Stimulated activated memory B cell treated with anti-CD40 and anti-IgM and Interleukin-4, amounts not matched to agents 10 μg/mL and 1 μg/mL and 100 μg/mL, for 72 hours (primary cell): ENCODE measurements around the gene PDE8A.
A peak's percentile ranks its signal among the peaks of the same experiment; 100 is the strongest.
"Not testable (repeated sequence)": the region's sequence is repeated elsewhere in the genome, so short reads cannot be mapped to it uniquely, and the experiment has no call there.

ENCODE experiments used
- ATAC-seq: fragments of 150-1000 bp; cut with Tn5 transposase; 2 replicates; pipeline ENCODE4 v1.10.0; 2021
- H3K27ac Mint-ChIP-seq: one replicate; pipeline ENCODE4 v1.8.0; 2022; ENCODE audit warnings: mild to moderate bottlenecking, mixed read lengths
- H3K27me3 Mint-ChIP-seq: one replicate; pipeline ENCODE4 v1.8.0; 2022; ENCODE audit warnings: mixed read lengths
- H3K36me3 Mint-ChIP-seq: one replicate; pipeline ENCODE4 v1.8.0; 2022; ENCODE audit warnings: mixed read lengths
- H3K4me1 Mint-ChIP-seq: one replicate; pipeline ENCODE4 v1.8.0; 2022; ENCODE audit warnings: mixed read lengths
- H3K4me3 Mint-ChIP-seq: one replicate; pipeline ENCODE4 v1.8.0; 2022; ENCODE audit warnings: mild to moderate bottlenecking, moderate library complexity, mixed read lengths
- H3K9me3 Mint-ChIP-seq: one replicate; pipeline ENCODE4 v1.8.0; 2022; ENCODE audit warnings: mixed read lengths

The PDE8A gene

GRCh38 chr15:85009435-85009834, 27.8 kb downstream of the PDE8A start:
- Mint-ChIP-seq H3K36me3 (no peaks in the 10 kb centered on the region), H3K9me3 (no peaks in the 10 kb centered on the region), H3K27me3 (no peaks in the 10 kb centered on the region), H3K4me3 (no peak overlapping the region), H3K4me1 (peaks cover 62% of the 10 kb centered on the region), H3K27ac (peak overlapping the region; percentile 84)
- ATAC-seq: no peak

DNA sequence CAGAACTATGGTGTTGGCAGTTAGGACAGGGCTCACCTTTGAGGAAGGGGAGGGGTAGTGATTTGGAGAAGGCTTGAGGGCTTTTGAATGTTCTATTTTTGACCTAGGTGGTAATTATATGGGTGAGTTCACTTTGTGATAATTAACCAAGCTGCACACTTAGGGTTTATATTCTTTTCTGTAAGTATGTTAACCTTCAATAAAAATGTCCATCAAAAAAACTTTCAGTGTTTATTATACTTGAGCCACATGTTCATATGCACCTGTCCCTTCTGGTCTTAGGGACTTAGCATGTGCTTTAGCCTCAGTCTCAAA, 28.4 kb downstream of the PDE8A start:
- Mint-ChIP-seq H3K4me1 (peaks cover 62% of the 10 kb centered on the region), H3K36me3 (no peaks in the 10 kb centered on the region), H3K27me3 (no peaks in the 10 kb centered on the region), H3K27ac (peak overlapping the region; percentile 84), H3K4me3 (no peak overlapping the region), H3K9me3 (no peaks in the 10 kb centered on the region)
- ATAC-seq: peak; percentile 20

- Mint-ChIP-seq H3K27ac (peak overlapping the region; percentile 84), H3K27me3 (no peaks in the 10 kb centered on the region), H3K4me3 (peak overlapping the region; percentile 5), H3K36me3 (no peaks in the 10 kb centered on the region), H3K9me3 (no peaks in the 10 kb centered on the region), H3K4me1 (peaks cover 67% of the 10 kb centered on the region)
- peak; percentile 78 for ATAC-seq
Observed at GRCh38 chr15:85010386-85011159, 28.9 kb downstream of the PDE8A start.

DNA sequence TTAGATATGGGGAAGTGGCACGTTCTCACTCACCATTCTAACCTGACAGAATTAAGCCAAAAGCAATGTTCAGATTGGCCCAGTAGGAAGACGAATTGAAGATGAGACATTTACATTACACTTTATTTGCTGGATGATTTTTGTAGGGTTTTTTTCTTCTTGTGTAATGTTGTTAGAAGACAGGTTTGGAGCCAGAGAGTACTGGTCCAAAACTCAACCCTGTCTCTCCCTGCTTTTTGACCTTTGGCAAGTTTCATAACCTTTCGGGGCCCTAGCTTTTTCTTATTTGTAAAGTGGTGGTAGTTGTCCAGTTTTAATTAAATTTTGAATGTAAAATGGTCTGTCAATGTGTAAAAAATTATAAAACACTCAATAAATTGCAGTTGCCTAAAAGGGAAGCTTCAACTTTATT, 29.5 kb downstream of the PDE8A start:
- peaks cover 73% of the 10 kb centered on the region for H3K4me1 Mint-ChIP-seq
- H3K4me3 Mint-ChIP-seq: peak overlapping the region; percentile 5
- ATAC-seq: peak; percentile 68
- no peaks in the 10 kb centered on the region for H3K9me3 Mint-ChIP-seq
- no peaks in the 10 kb centered on the region for H3K36me3 Mint-ChIP-seq
- no peaks in the 10 kb centered on the region for H3K27me3 Mint-ChIP-seq
- H3K27ac Mint-ChIP-seq: peak overlapping the region; percentile 84

GRCh38 chr15:85011724-85012123, 30.1 kb downstream of the PDE8A start:
- not testable (repeated sequence) for H3K27ac Mint-ChIP-seq, H3K4me3 Mint-ChIP-seq, H3K9me3 Mint-ChIP-seq, H3K27me3 Mint-ChIP-seq, ATAC-seq, H3K36me3 Mint-ChIP-seq
- peaks cover 74% of the 10 kb centered on the region for H3K4me1 Mint-ChIP-seq

GRCh38 chr15:85013785-85014184, 32.1 kb downstream of the PDE8A start:
- H3K27me3 Mint-ChIP-seq: no peaks in the 10 kb centered on the region
- ATAC-seq: no peak
- no peaks in the 10 kb centered on the region for H3K9me3 Mint-ChIP-seq
- H3K36me3 Mint-ChIP-seq: peaks cover under 1% of the 10 kb centered on the region
- peaks cover 60% of the 10 kb centered on the region for H3K4me1 Mint-ChIP-seq
- peak overlapping the region; percentile 49 for H3K27ac Mint-ChIP-seq
- H3K4me3 Mint-ChIP-seq: no peak overlapping the region

DNA sequence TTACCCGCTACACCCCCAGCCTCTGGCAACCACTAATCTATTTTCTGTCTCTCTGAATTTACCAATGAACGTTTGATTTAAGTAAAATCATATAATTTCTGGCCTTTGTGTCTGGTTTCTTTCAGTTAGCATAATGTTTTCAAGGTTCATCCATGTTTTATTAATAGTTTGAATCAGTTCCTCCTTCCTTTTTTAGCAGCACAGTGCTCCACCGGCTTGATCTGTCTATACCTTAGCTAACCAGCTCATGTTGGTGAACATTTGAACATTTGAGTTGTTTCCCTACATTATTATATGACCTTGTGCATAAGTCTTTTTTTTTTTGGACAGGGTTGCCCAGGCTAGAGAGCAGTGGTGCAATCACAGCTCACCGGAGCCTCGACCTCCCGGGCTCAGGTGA, 33.3 kb downstream of the PDE8A start:
- Mint-ChIP-seq H3K4me1 (peaks cover 58% of the 10 kb centered on the region), H3K27me3 (no peaks in the 10 kb centered on the region), H3K4me3 (no peak overlapping the region), H3K9me3 (no peaks in the 10 kb centered on the region), H3K27ac (peak overlapping the region; percentile 61), H3K36me3 (peaks cover 5% of the 10 kb centered on the region)
- ATAC-seq: no peak

DNA sequence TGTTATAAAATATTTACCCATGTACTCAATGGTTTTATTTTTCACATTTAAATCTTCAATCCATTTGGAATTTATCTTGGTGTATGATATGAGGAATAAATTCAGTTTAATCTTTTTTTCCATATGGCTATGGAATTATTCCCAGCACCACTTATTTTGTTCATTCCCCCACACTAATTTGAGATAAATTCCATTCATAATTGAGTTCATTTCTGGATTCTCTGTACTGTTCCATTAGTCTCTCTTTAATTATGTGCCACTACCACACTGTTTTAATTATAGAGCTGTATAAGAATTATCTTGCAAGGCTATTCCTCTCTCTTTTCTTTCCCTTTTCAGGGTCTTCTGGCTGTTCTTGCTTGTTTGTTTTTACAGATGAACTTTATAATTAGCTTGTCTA, 34.6 kb downstream of the PDE8A start:
- H3K4me1 Mint-ChIP-seq: peaks cover 49% of the 10 kb centered on the region
- no peaks in the 10 kb centered on the region for H3K27me3 Mint-ChIP-seq
- peak overlapping the region; percentile 61 for H3K27ac Mint-ChIP-seq
- H3K4me3 Mint-ChIP-seq: no peak overlapping the region
- no peaks in the 10 kb centered on the region for H3K9me3 Mint-ChIP-seq
- ATAC-seq: no peak
- peaks cover 5% of the 10 kb centered on the region for H3K36me3 Mint-ChIP-seq

DNA sequence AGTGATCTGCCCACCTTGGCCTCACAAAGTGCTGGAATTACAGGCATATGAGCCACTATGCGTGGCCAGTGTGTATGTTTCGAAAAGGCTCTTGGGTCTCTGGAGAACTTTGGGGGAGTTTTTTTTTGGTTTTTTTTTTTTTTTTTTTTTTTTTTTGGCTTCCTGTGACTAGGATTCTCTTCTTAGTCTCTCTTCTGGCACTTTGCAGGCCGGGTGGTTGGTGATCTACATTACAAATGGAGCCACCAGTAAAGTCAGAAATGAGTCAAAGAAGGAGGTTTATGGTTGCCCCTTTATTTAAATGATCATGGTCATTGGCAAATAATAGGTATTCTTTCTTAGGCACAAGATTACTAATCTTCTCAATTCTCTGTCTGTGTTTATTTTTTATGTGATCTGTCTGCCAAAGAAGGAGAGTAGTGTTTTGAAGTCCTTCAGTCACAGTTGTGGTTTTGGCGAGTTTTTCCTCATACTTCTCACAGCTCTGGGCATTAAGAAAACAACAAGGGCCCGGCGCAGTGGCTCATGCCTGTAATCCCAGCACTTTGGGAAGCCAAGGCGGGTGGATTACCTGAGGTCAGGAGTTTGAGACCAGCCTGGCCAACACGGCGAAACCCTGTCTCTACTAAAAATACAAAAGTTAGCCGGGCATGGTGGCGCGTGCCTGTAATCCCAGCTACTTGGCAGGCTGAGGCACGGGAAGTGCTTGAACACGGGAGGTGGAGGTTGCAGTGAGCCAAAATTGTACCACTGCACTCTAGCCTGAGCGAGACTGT, 38.3 kb downstream of the PDE8A start:
- peaks cover 5% of the 10 kb centered on the region for H3K36me3 Mint-ChIP-seq
- H3K4me1 Mint-ChIP-seq: peaks cover 62% of the 10 kb centered on the region
- H3K27ac Mint-ChIP-seq: no peak overlapping the region
- H3K4me3 Mint-ChIP-seq: no peak overlapping the region
- ATAC-seq: no peak
- no peaks in the 10 kb centered on the region for H3K9me3 Mint-ChIP-seq
- no peaks in the 10 kb centered on the region for H3K27me3 Mint-ChIP-seq

- no peaks in the 10 kb centered on the region for H3K27me3 Mint-ChIP-seq
- peaks cover 5% of the 10 kb centered on the region for H3K36me3 Mint-ChIP-seq
Observed at GRCh38 chr15:85021409-85021808, 39.8 kb downstream of the PDE8A start.

GRCh38 chr15:85022860-85023403, 41.3 kb downstream of the PDE8A start:
- ATAC-seq: no peak
- Mint-ChIP-seq H3K27me3 (no peaks in the 10 kb centered on the region), H3K9me3 (no peaks in the 10 kb centered on the region), H3K36me3 (peaks cover 5% of the 10 kb centered on the region), H3K4me1 (peaks cover 44% of the 10 kb centered on the region), H3K27ac (no peak overlapping the region), H3K4me3 (no peak overlapping the region)

More at GRCh38 chr15:85021409-85021808, 39.8 kb downstream of the PDE8A start:
- no peak overlapping the region for H3K4me3 Mint-ChIP-seq
- H3K9me3 Mint-ChIP-seq: no peaks in the 10 kb centered on the region
- H3K27ac Mint-ChIP-seq: no peak overlapping the region
- ATAC-seq: no peak
- peaks cover 48% of the 10 kb centered on the region for H3K4me1 Mint-ChIP-seq

- Mint-ChIP-seq H3K36me3 (peaks cover 2% of the 10 kb centered on the region), H3K27me3 (no peaks in the 10 kb centered on the region), H3K27ac (no peak overlapping the region), H3K4me1 (peaks cover 41% of the 10 kb centered on the region), H3K4me3 (no peak overlapping the region), H3K9me3 (no peaks in the 10 kb centered on the region)
- ATAC-seq: no peak
Observed at GRCh38 chr15:85024003-85024402, 42.3 kb downstream of the PDE8A start.

GRCh38 chr15:85024509-85025336, 43.1 kb downstream of the PDE8A start:
- Mint-ChIP-seq H3K4me1 (peaks cover 42% of the 10 kb centered on the region), H3K4me3 (no peak overlapping the region)
- no peak for ATAC-seq

DNA sequence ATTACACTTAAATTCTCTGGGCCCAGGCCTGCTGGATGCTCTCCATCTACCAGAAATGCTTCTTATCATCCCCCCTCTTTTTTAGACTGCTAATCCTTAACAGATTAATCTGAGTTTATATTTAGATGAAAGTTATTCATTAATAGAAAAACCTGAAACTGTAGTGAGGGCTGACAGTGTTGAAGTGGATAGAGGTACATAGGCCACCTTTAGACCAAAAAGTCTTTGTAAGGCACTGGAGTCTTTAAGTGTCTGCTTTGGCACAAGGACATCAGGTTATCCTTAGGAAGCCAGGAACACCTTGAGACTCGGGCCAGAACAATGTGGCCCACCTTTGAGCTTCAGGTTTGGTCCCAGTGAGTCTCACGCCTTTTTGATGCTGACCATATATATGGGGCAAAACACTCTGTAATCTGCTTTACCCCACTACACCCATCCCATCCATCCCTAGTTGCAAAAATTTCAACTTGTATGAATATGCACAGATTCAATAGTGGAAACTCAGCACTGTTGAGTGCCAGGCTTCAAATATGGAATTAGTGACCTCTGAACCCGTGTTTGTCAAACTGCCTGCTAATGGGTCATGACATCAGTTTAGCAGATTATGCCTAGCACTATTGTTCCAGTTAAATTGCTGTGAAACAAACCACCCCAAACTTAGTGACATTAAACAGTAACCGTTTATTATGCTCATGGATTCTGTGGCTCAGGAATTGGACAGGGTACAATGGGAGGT, 44.0 kb downstream of the PDE8A start:
- no peak overlapping the region for H3K4me3 Mint-ChIP-seq
- no peaks in the 10 kb centered on the region for H3K27me3 Mint-ChIP-seq
- no peak for ATAC-seq
- peaks cover 45% of the 10 kb centered on the region for H3K4me1 Mint-ChIP-seq
- no peak overlapping the region for H3K27ac Mint-ChIP-seq
- no peaks in the 10 kb centered on the region for H3K36me3 Mint-ChIP-seq
- H3K9me3 Mint-ChIP-seq: no peaks in the 10 kb centered on the region

More at GRCh38 chr15:85024509-85025336, 43.1 kb downstream of the PDE8A start:
- Mint-ChIP-seq H3K27me3 (no peaks in the 10 kb centered on the region), H3K36me3 (no peaks in the 10 kb centered on the region), H3K27ac (no peak overlapping the region), H3K9me3 (no peaks in the 10 kb centered on the region)
